ENCODE results near the gene PSORS1C1. TPM values are rescaled to one million over a fixed set of nuclear protein-coding genes. Genes with fewer than 3 reads are reported as not detected.

The PSORS1C1 gene
- total RNA-seq, 4 donors from 2014 or later = 0.33 to 0.94 (median 0.50) TPM

DNA sequence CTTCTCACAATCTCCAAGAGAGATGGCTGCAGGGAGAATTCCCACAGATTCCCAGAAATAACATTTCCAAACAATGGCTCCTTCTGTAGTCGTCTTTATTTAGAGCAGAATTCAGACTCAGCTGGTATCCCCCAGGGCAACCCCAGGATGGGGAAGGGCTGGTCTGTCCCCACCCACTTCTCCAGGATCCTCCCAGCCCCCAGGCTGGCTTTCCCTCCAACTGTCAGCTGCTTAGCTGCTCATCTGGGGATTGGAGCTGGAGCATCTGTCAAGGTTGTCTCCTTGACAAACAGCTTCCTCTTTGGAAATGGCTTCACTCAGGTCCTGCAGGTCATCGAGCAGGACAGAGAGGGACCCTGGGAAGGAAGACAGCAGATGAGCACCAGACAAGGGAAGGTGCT, 27.8 kb downstream of the PSORS1C1 start:
- TF ChIP-seq, protein P1, sequence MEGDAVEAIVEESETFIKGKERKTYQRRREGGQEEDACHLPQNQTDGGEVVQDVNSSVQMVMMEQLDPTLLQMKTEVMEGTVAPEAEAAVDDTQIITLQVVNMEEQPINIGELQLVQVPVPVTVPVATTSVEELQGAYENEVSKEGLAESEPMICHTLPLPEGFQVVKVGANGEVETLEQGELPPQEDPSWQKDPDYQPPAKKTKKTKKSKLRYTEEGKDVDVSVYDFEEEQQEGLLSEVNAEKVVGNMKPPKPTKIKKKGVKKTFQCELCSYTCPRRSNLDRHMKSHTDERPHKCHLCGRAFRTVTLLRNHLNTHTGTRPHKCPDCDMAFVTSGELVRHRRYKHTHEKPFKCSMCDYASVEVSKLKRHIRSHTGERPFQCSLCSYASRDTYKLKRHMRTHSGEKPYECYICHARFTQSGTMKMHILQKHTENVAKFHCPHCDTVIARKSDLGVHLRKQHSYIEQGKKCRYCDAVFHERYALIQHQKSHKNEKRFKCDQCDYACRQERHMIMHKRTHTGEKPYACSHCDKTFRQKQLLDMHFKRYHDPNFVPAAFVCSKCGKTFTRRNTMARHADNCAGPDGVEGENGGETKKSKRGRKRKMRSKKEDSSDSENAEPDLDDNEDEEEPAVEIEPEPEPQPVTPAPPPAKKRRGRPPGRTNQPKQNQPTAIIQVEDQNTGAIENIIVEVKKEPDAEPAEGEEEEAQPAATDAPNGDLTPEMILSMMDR (IDR thresholded peaks at IDR 0.05; ENCODE audit: low read depth) = no peak

DNA sequence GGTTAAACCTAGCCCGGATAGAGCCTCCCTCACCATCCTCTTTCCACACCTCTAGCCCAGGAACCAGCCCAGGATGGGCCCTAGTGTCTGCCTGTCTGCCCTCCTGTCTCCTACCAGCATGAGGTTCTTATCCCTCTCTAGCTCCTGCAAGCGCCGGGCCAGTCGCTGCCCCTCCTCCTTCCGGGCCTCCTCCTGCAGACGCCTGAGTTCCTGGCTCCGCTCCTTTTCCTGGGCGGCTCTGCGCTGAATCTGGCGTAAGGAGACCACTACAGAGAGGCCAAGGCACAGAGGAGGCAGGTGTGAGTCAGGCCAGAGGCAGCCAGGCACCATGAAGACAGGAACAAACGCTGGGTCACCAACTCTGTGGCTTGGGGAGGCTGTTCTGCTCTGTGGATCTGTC, 28.5 kb downstream of the PSORS1C1 start:
- TF ChIP-seq, protein P1 (IDR thresholded peaks at IDR 0.05; ENCODE audit: low read depth) = no peak

DNA sequence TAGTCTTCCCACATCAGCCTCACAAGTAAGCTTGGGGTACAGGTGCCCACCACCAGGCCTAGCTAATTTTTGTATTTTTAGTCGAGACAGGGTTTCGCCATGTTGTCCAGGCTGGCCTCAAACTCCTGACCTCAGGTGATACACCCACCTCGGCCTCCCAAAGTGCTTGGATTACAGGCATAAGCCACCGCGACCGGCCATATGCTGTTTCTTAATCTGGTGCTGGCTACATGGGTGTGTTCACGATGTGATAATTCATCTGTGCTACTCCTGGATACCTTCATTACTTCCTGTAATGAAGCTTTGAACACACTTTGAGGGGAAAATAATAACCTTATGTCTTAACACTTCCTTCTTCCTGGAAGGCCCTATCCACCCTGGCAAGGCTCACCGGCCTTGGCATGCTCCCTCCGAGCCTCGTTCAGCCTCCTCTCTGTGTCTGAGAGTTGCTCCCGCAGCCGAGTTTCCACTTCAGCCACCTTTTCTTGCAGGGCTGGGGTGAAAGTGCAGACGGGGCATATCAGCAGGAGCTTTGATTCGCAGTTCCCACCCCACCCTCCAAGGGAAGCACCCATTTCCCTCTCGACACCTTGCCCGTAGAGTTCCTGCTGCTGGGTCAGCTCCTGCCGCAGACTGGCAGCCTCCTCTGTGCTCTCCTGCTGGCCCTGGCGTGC, 29.8 kb downstream of the PSORS1C1 start:
- TF ChIP-seq, protein P1 (IDR thresholded peaks at IDR 0.05; ENCODE audit: low read depth) = no peak

DNA sequence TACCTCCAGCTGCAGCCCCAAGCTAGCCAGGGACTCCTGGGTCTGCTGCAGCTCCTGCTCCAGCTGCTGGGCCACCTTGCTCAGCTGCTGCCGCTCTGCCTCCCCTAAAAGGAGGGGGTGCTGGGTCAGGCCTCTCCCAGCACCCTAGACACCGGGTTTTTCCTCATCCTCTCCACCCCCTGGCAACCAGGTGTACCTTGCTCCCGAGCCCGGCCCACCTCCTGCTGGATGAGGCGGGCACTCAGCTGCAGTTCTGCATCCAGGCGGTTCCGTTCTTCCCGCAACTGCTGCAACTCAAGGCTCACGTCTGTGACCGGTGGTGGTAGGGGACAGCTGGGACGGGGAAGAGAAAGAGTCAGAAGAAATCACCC, 30.4 kb downstream of the PSORS1C1 start:
- TF ChIP-seq, protein P1 (IDR thresholded peaks at IDR 0.05; ENCODE audit: low read depth) = no peak

DNA sequence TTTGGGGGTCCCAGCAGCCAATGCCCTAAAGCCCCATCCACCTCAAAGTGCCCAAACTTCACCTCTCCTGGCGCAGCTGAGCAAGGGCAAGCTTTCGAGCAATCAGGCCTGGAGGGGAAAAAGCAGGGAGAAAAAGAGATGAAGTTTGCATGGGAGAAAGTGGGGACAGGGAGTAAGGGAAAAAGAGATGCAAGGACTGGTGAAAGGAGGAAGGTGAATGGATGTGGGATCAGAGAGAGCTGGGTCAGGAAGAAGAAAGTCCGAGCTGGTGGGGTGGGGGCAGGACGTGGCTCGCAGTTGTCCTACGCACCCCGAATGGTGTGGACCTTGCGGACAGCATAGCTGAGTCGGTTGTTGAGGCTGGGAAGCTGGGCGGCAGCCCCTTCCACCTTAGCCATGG, 30.8 kb downstream of the PSORS1C1 start:
- TF ChIP-seq, protein P1 (IDR thresholded peaks at IDR 0.05; ENCODE audit: low read depth) = no peak

DNA sequence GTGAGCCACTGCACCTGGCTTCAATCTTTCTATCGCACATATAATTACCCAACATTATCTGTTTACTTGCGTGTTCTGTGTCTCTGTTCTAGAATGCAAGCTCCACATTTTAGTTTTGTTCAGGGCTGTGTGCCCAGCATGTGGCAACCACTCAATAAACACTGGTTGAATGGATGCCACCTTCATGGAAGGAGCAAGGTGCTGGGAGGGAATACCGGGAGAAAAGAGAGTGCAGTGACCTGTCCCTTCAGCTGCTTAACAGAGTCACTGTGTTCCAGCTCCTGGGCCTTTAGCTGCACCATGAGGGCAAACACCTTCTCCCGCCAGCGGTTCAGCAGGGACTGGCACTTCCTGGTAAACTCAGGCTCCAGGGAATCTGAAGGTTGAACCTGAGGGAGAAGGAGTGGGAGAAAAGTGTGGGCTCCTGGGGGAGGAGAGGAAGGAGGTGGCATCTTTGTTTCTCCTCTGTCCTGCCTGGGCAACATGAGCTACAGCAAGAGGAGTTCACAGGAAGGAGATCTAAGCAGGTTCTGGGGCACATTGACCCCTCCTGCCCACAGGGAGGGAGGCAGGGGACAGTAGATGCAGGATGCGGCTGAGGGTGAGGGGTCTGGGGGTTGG, 35.3 kb downstream of the PSORS1C1 start:
- TF ChIP-seq, protein P1 (IDR thresholded peaks at IDR 0.05; ENCODE audit: low read depth) = no peak

DNA sequence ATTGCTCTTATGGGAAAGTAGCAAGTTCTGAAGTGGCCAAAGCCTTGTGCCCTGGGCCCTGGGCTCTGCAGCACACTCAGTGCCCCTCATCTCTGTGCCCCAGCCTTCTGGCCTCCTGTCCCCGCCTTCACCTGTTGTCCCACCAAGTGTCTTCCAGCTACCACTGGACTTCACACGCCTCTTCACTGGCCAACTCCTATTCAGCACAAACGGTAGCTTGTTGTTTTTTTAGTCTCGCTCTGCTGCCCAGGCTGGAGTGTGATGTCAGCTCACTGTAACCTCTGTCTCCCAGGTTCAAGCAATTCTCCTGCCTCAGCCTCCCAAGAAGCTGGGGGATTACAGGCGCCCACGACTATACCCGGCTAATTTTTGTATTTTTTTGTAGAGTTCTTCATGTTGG, 38.2 kb downstream of the PSORS1C1 start:
- TF ChIP-seq, protein P1 (IDR thresholded peaks at IDR 0.05; ENCODE audit: low read depth) = no peak

Measured in subcutaneous adipose tissue (tissue), 4 donors.